ENCODE data around the gene PDXP.

DNA sequence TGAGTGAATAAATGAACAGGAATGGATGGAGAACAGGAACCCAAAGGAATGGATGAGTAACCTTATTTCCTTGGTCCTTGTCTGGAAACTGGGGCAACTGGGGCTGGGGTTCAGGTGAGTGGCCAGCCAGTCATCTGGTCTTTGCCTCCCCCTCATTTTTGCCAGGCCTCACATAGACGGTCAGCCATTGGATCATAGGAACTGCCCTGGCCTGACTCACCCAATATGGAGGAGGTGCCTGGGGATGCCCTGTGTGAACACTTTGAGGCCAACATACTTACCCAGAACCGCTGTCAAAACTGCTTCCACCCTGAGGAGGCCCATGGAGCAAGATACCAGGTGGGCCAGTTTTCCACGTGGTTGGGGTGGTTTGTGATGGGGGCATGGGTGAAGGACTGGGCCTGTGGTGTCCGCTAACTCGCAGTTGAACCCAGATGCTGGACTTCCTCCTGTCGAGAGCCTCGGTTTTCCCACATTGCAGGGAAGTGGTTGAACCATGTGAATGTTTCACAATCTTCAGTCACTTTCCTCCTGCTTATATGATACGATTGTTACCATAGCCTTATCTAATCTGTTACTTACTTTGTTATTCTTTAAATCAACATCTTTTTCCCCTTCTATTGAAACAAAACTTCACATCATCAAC lies 42.7 kb downstream of the PDXP start:
- TF ChIP-seq, protein P1, sequence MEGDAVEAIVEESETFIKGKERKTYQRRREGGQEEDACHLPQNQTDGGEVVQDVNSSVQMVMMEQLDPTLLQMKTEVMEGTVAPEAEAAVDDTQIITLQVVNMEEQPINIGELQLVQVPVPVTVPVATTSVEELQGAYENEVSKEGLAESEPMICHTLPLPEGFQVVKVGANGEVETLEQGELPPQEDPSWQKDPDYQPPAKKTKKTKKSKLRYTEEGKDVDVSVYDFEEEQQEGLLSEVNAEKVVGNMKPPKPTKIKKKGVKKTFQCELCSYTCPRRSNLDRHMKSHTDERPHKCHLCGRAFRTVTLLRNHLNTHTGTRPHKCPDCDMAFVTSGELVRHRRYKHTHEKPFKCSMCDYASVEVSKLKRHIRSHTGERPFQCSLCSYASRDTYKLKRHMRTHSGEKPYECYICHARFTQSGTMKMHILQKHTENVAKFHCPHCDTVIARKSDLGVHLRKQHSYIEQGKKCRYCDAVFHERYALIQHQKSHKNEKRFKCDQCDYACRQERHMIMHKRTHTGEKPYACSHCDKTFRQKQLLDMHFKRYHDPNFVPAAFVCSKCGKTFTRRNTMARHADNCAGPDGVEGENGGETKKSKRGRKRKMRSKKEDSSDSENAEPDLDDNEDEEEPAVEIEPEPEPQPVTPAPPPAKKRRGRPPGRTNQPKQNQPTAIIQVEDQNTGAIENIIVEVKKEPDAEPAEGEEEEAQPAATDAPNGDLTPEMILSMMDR (IDR thresholded peaks at IDR 0.05): no peak
- TF ChIP-seq POLR2A (IDR thresholded peaks at IDR 0.05): no peak

Measured in esophagus squamous epithelium (tissue), 4 donors.